ENCODE measurements around the gene REX1BD. TPM values are rescaled to one million over a fixed set of nuclear protein-coding genes. Genes with fewer than 3 reads are reported as not detected.

Gene REX1BD
- total RNA-seq, 1 donor from 2014 or later = 54.1 TPM

DNA sequence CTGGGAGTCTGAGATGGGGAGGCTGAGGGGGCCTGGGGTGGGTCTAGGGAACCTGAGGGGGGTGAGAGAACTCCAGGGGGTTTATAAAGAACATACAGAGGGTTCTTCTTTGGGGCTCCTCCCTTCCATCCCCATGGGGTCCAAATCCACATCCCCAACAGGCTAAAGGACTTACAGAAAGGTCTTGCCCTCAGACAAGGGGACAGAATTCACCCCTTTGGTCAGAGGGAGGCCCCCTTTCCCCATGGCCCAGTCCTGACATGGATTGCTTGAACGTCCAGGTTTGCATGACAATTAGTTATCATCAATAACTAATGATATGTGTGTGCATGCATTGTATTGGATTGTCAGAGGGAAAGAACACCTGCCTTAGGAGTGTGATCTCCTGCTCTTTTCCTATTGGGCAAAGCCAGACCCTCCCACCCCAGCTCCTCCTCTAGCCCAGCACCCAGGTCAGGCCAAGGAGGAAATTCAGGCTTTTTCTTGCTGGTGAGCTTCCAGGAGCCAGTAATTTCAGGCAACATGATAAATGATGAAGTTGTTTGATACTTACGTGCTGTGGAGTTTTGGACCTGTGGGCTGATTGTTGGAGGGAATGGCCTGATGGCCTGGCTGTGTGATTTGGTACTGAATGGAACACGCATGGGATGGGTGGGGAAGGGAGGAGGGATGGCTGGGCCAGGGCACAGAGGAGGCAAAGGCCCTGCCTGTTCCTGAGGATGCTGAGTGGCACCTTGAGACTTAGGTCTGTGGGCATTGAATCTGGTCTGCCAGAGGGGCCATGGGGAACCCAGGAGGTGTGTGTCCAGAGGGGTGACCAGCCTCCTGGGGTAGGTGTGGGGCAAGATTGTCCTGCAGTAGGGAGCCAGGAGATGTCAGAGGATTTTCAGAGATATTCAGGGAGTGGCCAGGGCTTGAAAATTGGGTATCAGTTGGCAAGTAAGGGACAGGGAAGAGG lies 49.4 kb downstream of the REX1BD start:
- H3K27ac Mint-ChIP-seq (ENCODE audit: unreplicated experiment) = no peak overlapping the region
- H3K4me1 Mint-ChIP-seq (ENCODE audit: low read depth) = peaks cover 16% of the 10 kb centered on the region
- peak overlapping the region; percentile 80 for H3K4me3 Mint-ChIP-seq (ENCODE audit: unreplicated experiment)
- no peak for DNase-seq (ENCODE audit: low spot score)
- peaks cover 2% of the 10 kb centered on the region for H3K27me3 Mint-ChIP-seq (ENCODE audit: low read depth)
- no peaks in the 10 kb centered on the region for H3K9me3 Mint-ChIP-seq (ENCODE audit: low read depth)
- H3K36me3 Mint-ChIP-seq (ENCODE audit: low read depth) = no peaks in the 10 kb centered on the region
- TF ChIP-seq, protein P1, sequence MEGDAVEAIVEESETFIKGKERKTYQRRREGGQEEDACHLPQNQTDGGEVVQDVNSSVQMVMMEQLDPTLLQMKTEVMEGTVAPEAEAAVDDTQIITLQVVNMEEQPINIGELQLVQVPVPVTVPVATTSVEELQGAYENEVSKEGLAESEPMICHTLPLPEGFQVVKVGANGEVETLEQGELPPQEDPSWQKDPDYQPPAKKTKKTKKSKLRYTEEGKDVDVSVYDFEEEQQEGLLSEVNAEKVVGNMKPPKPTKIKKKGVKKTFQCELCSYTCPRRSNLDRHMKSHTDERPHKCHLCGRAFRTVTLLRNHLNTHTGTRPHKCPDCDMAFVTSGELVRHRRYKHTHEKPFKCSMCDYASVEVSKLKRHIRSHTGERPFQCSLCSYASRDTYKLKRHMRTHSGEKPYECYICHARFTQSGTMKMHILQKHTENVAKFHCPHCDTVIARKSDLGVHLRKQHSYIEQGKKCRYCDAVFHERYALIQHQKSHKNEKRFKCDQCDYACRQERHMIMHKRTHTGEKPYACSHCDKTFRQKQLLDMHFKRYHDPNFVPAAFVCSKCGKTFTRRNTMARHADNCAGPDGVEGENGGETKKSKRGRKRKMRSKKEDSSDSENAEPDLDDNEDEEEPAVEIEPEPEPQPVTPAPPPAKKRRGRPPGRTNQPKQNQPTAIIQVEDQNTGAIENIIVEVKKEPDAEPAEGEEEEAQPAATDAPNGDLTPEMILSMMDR (IDR thresholded peaks at IDR 0.05) = no peak

DNA sequence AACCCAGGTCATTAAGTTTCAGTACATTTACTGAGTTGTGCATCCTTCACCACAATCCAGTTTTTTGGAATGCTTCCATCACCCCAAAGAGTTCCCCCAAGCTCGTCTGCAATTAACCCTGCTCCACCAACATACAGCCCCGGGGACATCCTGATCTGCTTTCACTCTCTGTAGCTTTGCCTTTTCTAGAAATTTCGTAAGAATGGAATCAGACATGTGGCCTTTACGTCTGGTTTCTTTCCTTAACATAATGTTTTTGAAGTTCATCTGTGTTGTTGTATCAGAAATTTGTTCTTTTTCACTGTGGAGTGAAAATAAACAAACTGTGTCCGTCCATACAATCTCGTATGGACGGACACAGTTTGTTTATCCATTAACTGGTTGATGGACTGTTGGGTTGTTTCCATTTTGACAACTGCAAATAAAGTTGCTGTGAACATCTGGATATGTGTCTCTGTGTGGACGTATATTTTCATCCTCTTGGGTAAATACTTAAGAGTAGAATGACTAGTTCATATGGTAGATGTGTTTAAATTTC lies 51.2 kb downstream of the REX1BD start:
- H3K36me3 Mint-ChIP-seq (ENCODE audit: low read depth) = no peaks in the 10 kb centered on the region
- H3K9me3 Mint-ChIP-seq (ENCODE audit: low read depth) = no peaks in the 10 kb centered on the region
- no peak overlapping the region for H3K27ac Mint-ChIP-seq (ENCODE audit: unreplicated experiment)
- H3K4me3 Mint-ChIP-seq (ENCODE audit: unreplicated experiment) = no peak overlapping the region
- H3K4me1 Mint-ChIP-seq (ENCODE audit: low read depth) = peaks cover 19% of the 10 kb centered on the region
- DNase-seq (ENCODE audit: low spot score) = no peak
- H3K27me3 Mint-ChIP-seq (ENCODE audit: low read depth) = no peaks in the 10 kb centered on the region
- TF ChIP-seq, protein P1 (IDR thresholded peaks at IDR 0.05) = no peak

Other genes with a start within 250 kb of the REX1BD start
- gene PGPEP1, start 248.2 kb upstream of the REX1BD start, total RNA-seq = 18.6 to 21.5 TPM (median 21.1 TPM) in 3 replicates
- 6.2 to 149 TPM (median 149 TPM) in 3 replicates for gene GDF15, start 202.6 kb upstream of the REX1BD start, total RNA-seq
- gene LRRC25, start 191.2 kb upstream of the REX1BD start, total RNA-seq = not detected in 3 replicates
- gene SSBP4, start 169.4 kb upstream of the REX1BD start, total RNA-seq = 54.8 to 72.3 TPM (median 56.3 TPM) in 3 replicates
- gene ISYNA1, start 150.7 kb upstream of the REX1BD start, total RNA-seq = 56.5 to 213 TPM (median 208 TPM) in 3 replicates
- gene ELL, start 66.7 kb upstream of the REX1BD start, total RNA-seq = 12.4 to 14.0 TPM (median 13.0 TPM) in 3 replicates
- 168 to 192 TPM (median 190 TPM) in 3 replicates for gene FKBP8, start 45.2 kb upstream of the REX1BD start, total RNA-seq
- gene KXD1, start 30.9 kb upstream of the REX1BD start, total RNA-seq = 63.4 to 69.8 TPM (median 65.4 TPM) in 3 replicates
- 712 to 830 TPM (median 749 TPM) in 3 replicates for gene UBA52, start 16.9 kb upstream of the REX1BD start, total RNA-seq
- 13.2 to 21.9 TPM (median 15.3 TPM) in 3 replicates for gene CRLF1, start 18.0 kb downstream of the REX1BD start, total RNA-seq
- gene TMEM59L, start 24.1 kb downstream of the REX1BD start, total RNA-seq = 4.4 to 4.8 TPM (median 4.4 TPM) in 3 replicates
- 6.6 to 9.8 TPM (median 8.0 TPM) in 3 replicates for gene KLHL26, start 48.2 kb downstream of the REX1BD start, total RNA-seq
- gene CRTC1, start 94.9 kb downstream of the REX1BD start, total RNA-seq = 14.6 to 17.2 TPM (median 15.5 TPM) in 3 replicates
- gene COMP, start 202.5 kb downstream of the REX1BD start, total RNA-seq = 10.6 to 17.2 TPM (median 14.5 TPM) in 3 replicates
- 38.6 to 45.3 TPM (median 40.4 TPM) in 3 replicates for gene UPF1, start 243.2 kb downstream of the REX1BD start, total RNA-seq